Endothelial cell of umbilical vein (primary cell): ENCODE measurements around the gene MBD2. TPM values are rescaled to one million over a fixed set of nuclear protein-coding genes. Genes with fewer than 3 reads are reported as not detected.

Experiments used
- BruUV-seq: library from RNA; stranded (reverse); fragments of 400-500 nt; replicated peaks from 2 replicates; lab custom pipeline; 2021; lab: Mats Ljungman, UMichigan
- CTCF ChIA-PET: fragments of 300-600, 350-600 bp; sonication (Branson Sonifier 250); formaldehyde crosslinking; loops from one replicate; lab custom pipeline; 2021; ENCODE audit warnings: antibody characterized with exemption, inconsistent platforms; lab: Charles Lee
- POLR2A ChIA-PET: fragments of 300-600, 350-600 bp; sonication (Branson Sonifier 250); formaldehyde crosslinking; loops from one replicate; lab custom pipeline; 2021; ENCODE audit warnings: antibody characterized with exemption, inconsistent platforms; lab: Charles Lee
- DNase-seq: peaks from one replicate; pipeline ENCODE4 v3.0.0-alpha.2; 2011; ENCODE audit warnings: low read depth, low spot score
- FAIRE-seq: peaks from 2 replicates; lab custom pipeline; 2011; peaks lifted over from hg19 to GRCh38; lab: Jason Lieb, UNC
- H2AFZ ChIP-seq: 2 replicates; pipeline ENCODE4 v1.6.0; 2012; ENCODE audit warnings: low read depth, low read length, control low read depth, inconsistent platforms
- H3K27ac ChIP-seq: 2 replicates; pipeline ENCODE4 v1.5.1; 2011; ENCODE audit warnings: low read depth, mild to moderate bottlenecking, control low read depth, low read length, moderate library complexity; ENCODE audit not compliant: insufficient read depth
- H3K27me3 ChIP-seq, 2 experiments: 2 replicates each; pipeline versions ENCODE4 v1.6.0 to v1.6.1; 2011; ENCODE audit warnings: low read length in 2 of 2, mixed read lengths in 1 of 2; ENCODE audit not compliant: control insufficient read depth in 2 of 2, insufficient read depth in 2 of 2
- H3K36me3 ChIP-seq, 2 experiments: 2 replicates in 1 of 2; 3 replicates in 1 of 2; pipeline ENCODE4 v1.5.1; 2011; ENCODE audit warnings: low read length in 2 of 2, mild to moderate bottlenecking in 1 of 2, moderate library complexity in 1 of 2; ENCODE audit not compliant: control insufficient read depth in 2 of 2, insufficient read depth in 2 of 2; ENCODE audit errors: extremely low read depth in 1 of 2
- H3K4me1 ChIP-seq: 3 replicates; pipeline ENCODE4 v1.5.1; 2011; ENCODE audit warnings: mild to moderate bottlenecking, low read length; ENCODE audit not compliant: control insufficient read depth, insufficient read depth; ENCODE audit errors: extremely low read depth
- H3K4me2 ChIP-seq: 2 replicates; pipeline ENCODE4 v1.6.1; 2011; ENCODE audit warnings: low read length, control low read depth, mixed read lengths; ENCODE audit not compliant: insufficient read depth
- H3K4me3 ChIP-seq, 3 experiments: fragments of 200-600 bp in 1 of 3; sonication (generic), shearing (Covaris generic) in 1 of 3; replicated peaks in 1 of 3; 2 replicates each; pipeline ENCODE4 v1.5.1; 2011 to 2016; ENCODE audit warnings: control low read depth in 3 of 3, low read length in 3 of 3, mild to moderate bottlenecking in 2 of 3, inconsistent platforms in 1 of 3, low read depth in 1 of 3, moderate library complexity in 1 of 3; ENCODE audit not compliant: insufficient read depth in 1 of 3
- H3K79me2 ChIP-seq: 2 replicates; pipeline ENCODE4 v1.6.0; 2012; ENCODE audit warnings: low read length, inconsistent platforms; ENCODE audit not compliant: control insufficient read depth, insufficient read depth
- H3K9ac ChIP-seq: replicated peaks from 2 replicates; pipeline ENCODE3; 2011; ENCODE audit warnings: low read length, control low read depth; ENCODE audit not compliant: insufficient read depth; ENCODE audit errors: extremely low read depth
- H3K9me1 ChIP-seq: replicated peaks from 3 replicates; pipeline ENCODE4 v1.6.0; 2011; ENCODE audit warnings: mild to moderate bottlenecking, low read length; ENCODE audit not compliant: control insufficient read depth, insufficient read depth; ENCODE audit errors: extremely low read depth
- H3K9me3 ChIP-seq: replicated peaks from 2 replicates; pipeline ENCODE4 v1.5.1; 2012; ENCODE audit warnings: low read length, inconsistent platforms; ENCODE audit not compliant: control insufficient read depth, insufficient read depth
- H4K20me1 ChIP-seq: replicated peaks from 2 replicates; pipeline ENCODE3; 2011; ENCODE audit warnings: mild to moderate bottlenecking, low read length; ENCODE audit not compliant: control insufficient read depth, insufficient read depth; ENCODE audit errors: extremely low read depth
- EZH2 ChIP-seq: IDR thresholded peaks from 2 replicates; pipeline ENCODE4 v1.6.1; 2012; ENCODE audit warnings: borderline replicate concordance, low read depth, mild to moderate bottlenecking, moderate library complexity, low read length, inconsistent platforms; ENCODE audit not compliant: severe bottlenecking
- FOS ChIP-seq: IDR thresholded peaks from 2 replicates; pipeline ENCODE4 v1.6.1; 2011; ENCODE audit warnings: mild to moderate bottlenecking, low read length, moderate library complexity, borderline replicate concordance; ENCODE audit not compliant: insufficient read depth
- GATA2 ChIP-seq: IDR thresholded peaks from 2 replicates; pipeline ENCODE4 v1.7.0; 2011; ENCODE audit warnings: low read depth, mild to moderate bottlenecking, moderate library complexity, mixed read lengths, low read length; ENCODE audit not compliant: insufficient read length, insufficient read depth
- JUN ChIP-seq: IDR thresholded peaks from 2 replicates; pipeline ENCODE4 v1.6.1; 2011; ENCODE audit warnings: borderline replicate concordance, low read depth; ENCODE audit not compliant: insufficient read length, insufficient read depth
- MYC ChIP-seq: IDR thresholded peaks from one replicate; pipeline ENCODE4 v1.6.1; 2011; ENCODE audit warnings: mild to moderate bottlenecking, low read depth, low read length
- POLR2A ChIP-seq: IDR thresholded peaks from 2 replicates; pipeline ENCODE4 v1.6.1; 2012; ENCODE audit warnings: low read depth, mild to moderate bottlenecking, control low read depth, low read length
- POLR2AphosphoS5 ChIP-seq: IDR thresholded peaks from 2 replicates; pipeline ENCODE4 v1.6.1; 2012; ENCODE audit warnings: low read depth, mild to moderate bottlenecking, control low read depth, low read length, moderate library complexity; ENCODE audit not compliant: insufficient read depth
- dilution Hi-C: fragments of 300-500 bp; cut with MboI; formaldehyde crosslinking; loops from one replicate; pipeline ENCODE4 v1.15.0; 2019; ENCODE audit warnings: low sequenced_read_pairs; ENCODE audit not compliant: extremely low pct_ligation_motif_present
- intact Hi-C: fragments of 100-400 bp; cut with micrococcal nuclease; formaldehyde crosslinking; loops from one replicate; pipeline ENCODE4 v1.10.0; 2022
- polyA plus RNA-seq, 4 experiments: library from polyadenylated mRNA; depleted of rRNA in 3 of 4; stranded (reverse) in 3 of 4; unstranded in 1 of 4; fragments of >200 nt; gene quantifications; 2 replicates each; pipeline versions ENCODE4 v1.2.1 to v1.2.3, GENCODE V29; 2011 to 2012; ENCODE audit warnings: missing spikeins in 1 of 4
- total RNA-seq: library from RNA; stranded (reverse); gene quantifications from 2 replicates; pipeline ENCODE4 v1.2.3, GENCODE V29; 2021
- TF ChIP-seq, protein P1 (sequence below), 2 donors: IDR thresholded peaks; 1 replicate in 1 of 2; 2 replicates in 1 of 2; pipeline ENCODE4 v1.5.1; 2011; ENCODE audit warnings: low read length in 2 of 2, mild to moderate bottlenecking in 2 of 2, moderate library complexity in 2 of 2, control low read depth in 1 of 2, inconsistent platforms in 1 of 2, low read depth in 1 of 2; ENCODE audit not compliant: insufficient read depth in 1 of 2; ENCODE audit errors: extremely low read depth in 1 of 2
- TF ChIP-seq, protein P2 (sequence below): IDR thresholded peaks from 2 replicates; pipeline ENCODE4 v1.6.1; 2011; ENCODE audit not compliant: insufficient read depth, insufficient read length

MBD2 gene
- total and polyA plus RNA-seq, 2 donors (not counting 3 experiments of a cell fraction or from before 2014, with no cell fraction given), result 86.8 to 110 TPM

DNA sequence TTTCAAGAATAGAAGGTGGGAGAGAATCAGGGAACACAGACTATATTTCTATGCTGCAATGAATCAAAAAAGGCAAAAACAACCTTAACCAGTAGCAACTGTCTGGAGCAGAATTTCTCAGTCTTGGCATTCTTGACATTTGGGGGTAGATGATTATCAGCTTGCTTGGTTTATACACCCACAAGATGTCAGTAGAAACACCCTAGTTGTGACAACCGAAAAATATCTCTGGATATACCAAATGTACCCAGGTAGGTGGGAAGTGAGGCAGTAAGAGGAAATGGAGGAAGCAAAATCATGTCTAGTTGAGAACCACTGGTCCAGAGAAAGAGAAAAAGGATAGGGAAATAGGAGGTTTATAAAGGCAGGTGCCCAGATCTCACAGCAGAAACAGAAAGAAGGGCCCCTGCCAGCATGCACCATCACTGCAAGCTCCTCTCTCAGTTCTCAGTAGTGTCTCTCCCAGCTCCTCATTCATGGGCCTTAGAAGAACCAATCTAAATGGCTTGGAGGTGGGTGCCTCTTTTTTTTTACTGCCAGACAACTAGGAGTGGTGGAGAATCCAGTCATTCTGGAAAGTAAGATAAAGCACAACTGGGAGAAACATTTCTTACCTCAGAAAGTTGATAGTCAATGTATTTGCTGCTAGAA lies 50.4 kb downstream of the MBD2 start:
- H4K20me1 ChIP-seq, result peaks cover 2% of the 10 kb centered on the region
- H3K27ac ChIP-seq, result no peak overlapping the region
- no peak overlapping the region for H3K9ac ChIP-seq
- no peak overlapping the region for H3K4me3 ChIP-seq
- H3K4me1 ChIP-seq, result peaks cover 12% of the 10 kb centered on the region
- peaks cover 0 to 2% of the 10 kb centered on the region in 2 experiments for H3K36me3 ChIP-seq
- TF ChIP-seq, protein P1, sequence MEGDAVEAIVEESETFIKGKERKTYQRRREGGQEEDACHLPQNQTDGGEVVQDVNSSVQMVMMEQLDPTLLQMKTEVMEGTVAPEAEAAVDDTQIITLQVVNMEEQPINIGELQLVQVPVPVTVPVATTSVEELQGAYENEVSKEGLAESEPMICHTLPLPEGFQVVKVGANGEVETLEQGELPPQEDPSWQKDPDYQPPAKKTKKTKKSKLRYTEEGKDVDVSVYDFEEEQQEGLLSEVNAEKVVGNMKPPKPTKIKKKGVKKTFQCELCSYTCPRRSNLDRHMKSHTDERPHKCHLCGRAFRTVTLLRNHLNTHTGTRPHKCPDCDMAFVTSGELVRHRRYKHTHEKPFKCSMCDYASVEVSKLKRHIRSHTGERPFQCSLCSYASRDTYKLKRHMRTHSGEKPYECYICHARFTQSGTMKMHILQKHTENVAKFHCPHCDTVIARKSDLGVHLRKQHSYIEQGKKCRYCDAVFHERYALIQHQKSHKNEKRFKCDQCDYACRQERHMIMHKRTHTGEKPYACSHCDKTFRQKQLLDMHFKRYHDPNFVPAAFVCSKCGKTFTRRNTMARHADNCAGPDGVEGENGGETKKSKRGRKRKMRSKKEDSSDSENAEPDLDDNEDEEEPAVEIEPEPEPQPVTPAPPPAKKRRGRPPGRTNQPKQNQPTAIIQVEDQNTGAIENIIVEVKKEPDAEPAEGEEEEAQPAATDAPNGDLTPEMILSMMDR (IDR thresholded peaks at IDR 0.05; ENCODE audit: extremely low read depth in 1 of 2, insufficient read depth in 1 of 2, low read depth in 1 of 2, low read length in 2 of 2), result no peak
- TF ChIP-seq JUN (no peak), EZH2 (no peak), POLR2A (no peak), FOS (no peak), GATA2 (no peak), POLR2AphosphoS5 (no peak), MYC (no peak)
- TF ChIP-seq, protein P2, sequence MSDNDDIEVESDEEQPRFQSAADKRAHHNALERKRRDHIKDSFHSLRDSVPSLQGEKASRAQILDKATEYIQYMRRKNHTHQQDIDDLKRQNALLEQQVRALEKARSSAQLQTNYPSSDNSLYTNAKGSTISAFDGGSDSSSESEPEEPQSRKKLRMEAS, result no peak
- ChIA-PET CTCF (interaction anchor here (1.8 kb wide), 1 partner anchor 97 kb away, joined by 4 read pairs; no protein-coding TSS in a partner anchor), POLR2A (no interaction called here)
- FAIRE-seq, result no peak
- no TSS peak for BruUV-seq
- dilution Hi-C loops, result no loop called here
- H2AFZ ChIP-seq, result no peak overlapping the region
- intact Hi-C loops, result no loop called here
- DNase-seq, result no peak
- no peaks in the 10 kb centered on the region for H3K9me3 ChIP-seq
- H3K79me2 ChIP-seq, result peaks cover 60% of the 10 kb centered on the region
- H3K4me2 ChIP-seq, result no peak overlapping the region
- no peaks in the 10 kb centered on the region for H3K9me1 ChIP-seq
- H3K27me3 ChIP-seq, result no peaks in the 10 kb centered on the region
